ENCODE measurements around the gene NBPF8.
"Not testable (repeated sequence)": the region's sequence is repeated elsewhere in the genome, so short reads cannot be mapped to it uniquely, and the experiment has no call there.

Gene NBPF8

DNA sequence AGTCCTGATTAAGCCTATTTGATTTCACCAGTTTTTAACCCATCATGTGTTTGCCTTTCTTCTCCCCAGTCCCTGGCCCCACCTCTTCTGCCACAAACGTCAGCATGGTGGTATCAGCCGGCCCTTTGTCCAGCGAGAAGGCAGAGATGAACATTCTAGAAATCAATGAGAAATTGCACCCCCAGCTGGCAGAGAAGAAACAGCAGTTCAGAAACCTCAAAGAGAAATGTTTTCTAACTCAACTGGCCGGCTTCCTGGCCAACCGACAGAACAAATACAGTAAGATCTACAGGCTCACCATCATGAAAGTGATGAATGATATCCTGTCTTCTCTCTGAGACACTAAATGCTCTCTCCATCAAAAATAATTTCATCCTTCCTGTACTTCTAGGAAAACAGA lies 34.3 kb downstream of the NBPF8 start:
- H3K4me1 ChIP-seq (ENCODE audit: control insufficient read depth, insufficient read depth, low read length); H3K9ac ChIP-seq (ENCODE audit: low read depth, low read length); H3K4me3 ChIP-seq (ENCODE audit: low read depth, low read length); H3K36me3 ChIP-seq (ENCODE audit: control insufficient read depth, insufficient read depth, low read length); H3K9me3 ChIP-seq (ENCODE audit: control insufficient read depth, insufficient read depth, low read length); H3K27me3 ChIP-seq (ENCODE audit: control insufficient read depth, insufficient read depth, low read length): not testable (repeated sequence)

All from iPS-15b (cell line).